Putamen (tissue), 1 donor: ENCODE data around the gene HACD2.
"Not testable (repeated sequence)": the region's sequence is repeated elsewhere in the genome, so short reads cannot be mapped to it uniquely, and the experiment has no call there.

Experiments used
- DNase-seq: peaks from one replicate; pipeline ENCODE4 v3.0.0-alpha.2; 2016; ENCODE audit warnings: low spot score

Gene HACD2

GRCh38 chr3:123525433-123525832 lies 59.4 kb downstream of the HACD2 start:
- no peak for DNase-seq

GRCh38 chr3:123524981-123525380 lies 59.9 kb downstream of the HACD2 start:
- DNase-seq, result no peak

- DNase-seq, result no peak
Measured at GRCh38 chr3:123523023-123523412, 61.8 kb downstream of the HACD2 start.

GRCh38 chr3:123522320-123523022 lies 62.4 kb downstream of the HACD2 start:
- DNase-seq, result peak; percentile 40

- no peak for DNase-seq
Measured at GRCh38 chr3:123521179-123521969, 63.5 kb downstream of the HACD2 start.

- no peak for DNase-seq
Measured at GRCh38 chr3:123520656-123521055, 64.2 kb downstream of the HACD2 start.

GRCh38 chr3:123518892-123519485 lies 65.9 kb downstream of the HACD2 start:
- no peak for DNase-seq

- no peak for DNase-seq
Measured at GRCh38 chr3:123511726-123512125, 73.1 kb downstream of the HACD2 start.

GRCh38 chr3:123511084-123511483 lies 73.8 kb downstream of the HACD2 start:
- DNase-seq, result no peak

- DNase-seq, result peak; percentile 57
Measured at GRCh38 chr3:123508178-123508577, 76.7 kb downstream of the HACD2 start.

- DNase-seq, result no peak
Measured at GRCh38 chr3:123505820-123506219, 79.0 kb downstream of the HACD2 start.

GRCh38 chr3:123503203-123503602 lies 81.7 kb downstream of the HACD2 start:
- DNase-seq, result no peak

GRCh38 chr3:123499322-123499721 lies 85.5 kb downstream of the HACD2 start:
- no peak for DNase-seq

- DNase-seq, result no peak
Measured at GRCh38 chr3:123498761-123499160, 86.1 kb downstream of the HACD2 start.

- DNase-seq, result no peak
Measured at GRCh38 chr3:123493912-123494311, 90.9 kb downstream of the HACD2 start.

GRCh38 chr3:123491966-123492587 lies 92.8 kb downstream of the HACD2 start:
- no peak for DNase-seq

GRCh38 chr3:123489400-123490004 lies 95.4 kb downstream of the HACD2 start:
- peak; percentile 82 for DNase-seq

GRCh38 chr3:123488645-123489347 lies 96.1 kb downstream of the HACD2 start:
- DNase-seq, result no peak

GRCh38 chr3:123487063-123487462 lies 97.8 kb downstream of the HACD2 start:
- not testable (repeated sequence) for DNase-seq

- DNase-seq, result no peak
Measured at GRCh38 chr3:123486460-123486859, 98.4 kb downstream of the HACD2 start.

- DNase-seq, result no peak
Measured at GRCh38 chr3:123485551-123485950, 99.3 kb downstream of the HACD2 start.

- no peak for DNase-seq
Measured at GRCh38 chr3:123483146-123483545, 101.7 kb downstream of the HACD2 start.
